Stomach (tissue), 9 donors: ENCODE measurements around the gene LOXL3. TPM values are rescaled to one million over a fixed set of nuclear protein-coding genes. Genes with fewer than 3 reads are reported as not detected.
A peak's percentile ranks its signal among the peaks of the same experiment; 100 is the strongest.

ENCODE experiments used
- DNase-seq, 2 donors: peaks; one replicate each; pipeline versions ENCODE4 v3.0.0 to v3.0.0-alpha.2; 2013 to 2019
- H3K27ac ChIP-seq, 5 donors: fragments of 200-600 bp in 4 of 5; sonication (generic) in 4 of 5; one replicate each; pipeline ENCODE4 v1.5.1; 2013 to 2019; ENCODE audit warnings: mild to moderate bottlenecking in 1 of 5, moderate library complexity in 1 of 5
- H3K27me3 ChIP-seq, 3 donors: fragments of 200-600 bp; sonication (generic); one replicate each; pipeline ENCODE4 v1.5.1; 2017 to 2019; ENCODE audit warnings: mixed run types in 1 of 3
- H3K36me3 ChIP-seq, 4 donors: fragments of 200-600 bp; sonication (generic); 1 replicate in 3 of 4; 2 replicates in 1 of 4; pipeline ENCODE4 v1.5.1; 2016 to 2019
- H3K4me1 ChIP-seq, 4 donors: fragments of 200-600 bp; sonication (generic); one replicate each; pipeline ENCODE4 v1.5.1; 2016 to 2019
- H3K4me3 ChIP-seq, 4 donors: fragments of 200-600 bp; sonication (generic) in 3 of 4; one replicate each; pipeline ENCODE4 v1.5.1; 2016 to 2019; ENCODE audit warnings: mild to moderate bottlenecking in 1 of 4
- H3K9me3 ChIP-seq, 4 donors: fragments of 200-600 bp; sonication (generic); one replicate each; pipeline ENCODE4 v1.5.1; 2016 to 2019
- EP300 ChIP-seq: sonication (generic); formaldehyde crosslinking; IDR thresholded peaks from one replicate; pipeline ENCODE4 v1.6.1; 2017; ENCODE audit warnings: antibody characterized with exemption
- POLR2A ChIP-seq, 4 donors: fragments of 450-650 bp; IDR thresholded peaks; one replicate each; pipeline ENCODE4 v1.6.1; 2016; ENCODE audit warnings: antibody characterized with exemption in 4 of 4, control low read depth in 2 of 4, mild to moderate bottlenecking in 1 of 4, moderate library complexity in 1 of 4
- POLR2AphosphoS5 ChIP-seq, 3 donors: sonication (generic); formaldehyde crosslinking; IDR thresholded peaks; one replicate each; pipeline ENCODE4 v1.6.1; 2016; ENCODE audit warnings: antibody characterized with exemption in 3 of 3
- WGBS, 5 donors: extraction: QIAGEN DNeasy Blood & Tissue Kit in 3 of 5; methylation state at CpG; one replicate each; pipeline versions ENCODE4 v1.1.5 to v1.1.7; 2013 to 2018; 5-methylcytosine and 5-hydroxymethylcytosine counted together
- intact Hi-C: fragments of 100-400 bp; cut with DNase I; formaldehyde crosslinking; loops from one replicate; pipeline ENCODE4 v1.15.1; 2023; ENCODE audit warnings: low total_unique reads
- polyA plus RNA-seq, 3 donors: library from polyadenylated mRNA; stranded (reverse); fragments of 200-250 nt; gene quantifications; one replicate each; pipeline ENCODE4 v1.2.3, GENCODE V29; 2013
- total RNA-seq, 5 donors: library from RNA; depleted of rRNA; stranded (reverse); fragments of >200 nt; gene quantifications; one replicate each; pipeline versions ENCODE4 v1.1.0 to v1.2.3, GENCODE V29; 2014 to 2016
- TF ChIP-seq, protein P1 (sequence below), 7 experiments: fragments of 450-650 bp in 4 of 7; fragments of 200-600 bp in 3 of 7; sonication (generic) in 3 of 7; IDR thresholded peaks; one replicate each; pipeline ENCODE4 v1.5.1; 2016 to 2019; ENCODE audit warnings: antibody characterized with exemption in 7 of 7, control low read depth in 2 of 7, mild to moderate bottlenecking in 1 of 7
- donor health status: healthy with polysubstance abuse.
- donor health status: Bipolar disorder and iron deficiency.
- donor health status: healthy.

Gene LOXL3
- total and polyA plus RNA-seq, 8 donors: 0.76 to 49.0 (median 1.4) TPM

GRCh38 chr2:74540291-74540690 lies 13.5 kb downstream of the LOXL3 start:
- DNase-seq: no peak
- Histone ChIP-seq H3K4me1 (no peaks in the 10 kb centered on the region), H3K9me3 (no peaks in the 10 kb centered on the region), H3K27me3 (no peaks in the 10 kb centered on the region), H3K4me3 (no peak overlapping the region), H3K27ac (peak overlapping the region in 1 of 5 donors; percentile 26), H3K36me3 (no peaks in the 10 kb centered on the region)
- 74 to 90% (median 84%) methylated on average over 5 of the region's 5 CpGs for WGBS, 5 donors
- intact Hi-C loops: no loop called here
- TF ChIP-seq, protein P1, sequence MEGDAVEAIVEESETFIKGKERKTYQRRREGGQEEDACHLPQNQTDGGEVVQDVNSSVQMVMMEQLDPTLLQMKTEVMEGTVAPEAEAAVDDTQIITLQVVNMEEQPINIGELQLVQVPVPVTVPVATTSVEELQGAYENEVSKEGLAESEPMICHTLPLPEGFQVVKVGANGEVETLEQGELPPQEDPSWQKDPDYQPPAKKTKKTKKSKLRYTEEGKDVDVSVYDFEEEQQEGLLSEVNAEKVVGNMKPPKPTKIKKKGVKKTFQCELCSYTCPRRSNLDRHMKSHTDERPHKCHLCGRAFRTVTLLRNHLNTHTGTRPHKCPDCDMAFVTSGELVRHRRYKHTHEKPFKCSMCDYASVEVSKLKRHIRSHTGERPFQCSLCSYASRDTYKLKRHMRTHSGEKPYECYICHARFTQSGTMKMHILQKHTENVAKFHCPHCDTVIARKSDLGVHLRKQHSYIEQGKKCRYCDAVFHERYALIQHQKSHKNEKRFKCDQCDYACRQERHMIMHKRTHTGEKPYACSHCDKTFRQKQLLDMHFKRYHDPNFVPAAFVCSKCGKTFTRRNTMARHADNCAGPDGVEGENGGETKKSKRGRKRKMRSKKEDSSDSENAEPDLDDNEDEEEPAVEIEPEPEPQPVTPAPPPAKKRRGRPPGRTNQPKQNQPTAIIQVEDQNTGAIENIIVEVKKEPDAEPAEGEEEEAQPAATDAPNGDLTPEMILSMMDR (IDR thresholded peaks at IDR 0.05): no peak
- TF ChIP-seq POLR2A (IDR thresholded peaks at IDR 0.05): no peak
- no peak for TF ChIP-seq POLR2AphosphoS5 (IDR thresholded peaks at IDR 0.05)
- TF ChIP-seq EP300: no peak

DNA sequence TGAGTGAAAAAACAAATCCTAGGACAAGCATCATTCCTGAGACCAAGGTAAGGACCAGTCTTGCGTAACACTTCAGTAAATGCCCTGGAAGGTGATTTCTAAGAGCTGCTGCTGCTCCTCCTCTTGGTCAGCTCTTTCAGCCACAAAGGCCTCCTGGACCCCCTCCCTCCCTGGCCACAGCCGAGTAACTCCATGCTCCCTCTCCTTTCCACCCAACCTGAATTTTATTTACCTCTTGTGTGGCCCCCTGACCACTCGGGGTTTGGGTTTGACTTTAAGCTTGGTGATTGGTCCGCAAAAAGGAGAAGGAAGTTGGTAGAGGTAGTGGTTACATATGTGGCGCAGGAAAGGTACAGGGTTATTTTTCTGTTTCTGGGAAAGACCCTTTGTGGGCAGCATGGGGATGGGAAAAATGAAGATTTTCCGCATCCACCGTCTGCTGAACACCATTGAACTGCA lies 14.8 kb downstream of the LOXL3 start:
- TF ChIP-seq POLR2A (IDR thresholded peaks at IDR 0.05): no peak
- TF ChIP-seq EP300: no peak
- TF ChIP-seq POLR2AphosphoS5 (IDR thresholded peaks at IDR 0.05): no peak
- no peak overlapping the region for H3K27ac ChIP-seq
- no peak overlapping the region for H3K4me3 ChIP-seq
- intact Hi-C loops: loop anchor here (10.0 kb wide), 1 partner anchor 46 kb away; no protein-coding TSS in a partner anchor
- no peaks in the 10 kb centered on the region for H3K9me3 ChIP-seq
- DNase-seq: no peak
- WGBS, 5 donors: 69 to 79% (median 73%) methylated on average over 7 of the region's 7 CpGs
- peaks cover 0 to 6% (median 2%) of the 10 kb centered on the region in 4 donors for H3K36me3 ChIP-seq
- no peaks in the 10 kb centered on the region for H3K4me1 ChIP-seq
- no peaks in the 10 kb centered on the region for H3K27me3 ChIP-seq

DNA sequence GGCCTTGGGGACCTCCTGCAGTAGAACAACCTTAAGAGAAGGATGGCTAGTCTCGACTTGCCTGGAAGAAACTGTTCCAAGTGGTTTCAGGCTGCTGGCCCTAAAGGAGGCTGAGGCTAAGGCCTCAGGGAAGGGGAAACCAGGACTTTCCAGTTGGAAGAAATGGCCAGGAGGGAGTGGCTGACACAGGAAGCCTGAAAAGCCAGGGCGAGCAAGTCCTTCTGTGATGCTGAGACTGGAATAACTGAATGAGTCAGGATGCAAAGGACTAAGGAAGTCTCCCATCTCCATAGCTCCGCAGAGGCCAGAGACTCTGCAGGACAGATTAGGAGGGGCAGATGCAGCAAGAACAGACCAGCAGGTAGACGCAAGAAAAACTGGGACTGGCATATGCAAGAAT lies 16.6 kb downstream of the LOXL3 start:
- TF ChIP-seq POLR2A (IDR thresholded peaks at IDR 0.05) (no peak), POLR2AphosphoS5 (IDR thresholded peaks at IDR 0.05) (no peak), EP300 (no peak)
- TF ChIP-seq, protein P1 (IDR thresholded peaks at IDR 0.05): no peak
- no peaks in the 10 kb centered on the region for H3K9me3 ChIP-seq
- H3K4me3 ChIP-seq: no peak overlapping the region
- WGBS, 5 donors: 56 to 72% (median 62%) methylated on average over 4 of the region's 4 CpGs
- H3K4me1 ChIP-seq: peaks cover 0 to 4% (median under 1%) of the 10 kb centered on the region in 4 donors
- DNase-seq: no peak
- no peak overlapping the region for H3K27ac ChIP-seq
- H3K27me3 ChIP-seq: no peaks in the 10 kb centered on the region
- intact Hi-C loops: loop anchor here (10.0 kb wide), 1 partner anchor 48 kb away; no protein-coding TSS in a partner anchor
- peaks cover 0 to 22% (median 18%) of the 10 kb centered on the region in 4 donors for H3K36me3 ChIP-seq

- TF ChIP-seq, protein P1 (IDR thresholded peaks at IDR 0.05): no peak
- TF ChIP-seq POLR2A (IDR thresholded peaks at IDR 0.05) (no peak), POLR2AphosphoS5 (IDR thresholded peaks at IDR 0.05) (no peak), EP300 (no peak)
- Histone ChIP-seq H3K4me3 (no peak overlapping the region), H3K4me1 (peaks cover 1 to 11% (median 5%) of the 10 kb centered on the region in 4 donors), H3K27me3 (no peaks in the 10 kb centered on the region), H3K36me3 (peaks cover 0 to 27% (median 18%) of the 10 kb centered on the region in 4 donors), H3K9me3 (no peaks in the 10 kb centered on the region), H3K27ac (no peak overlapping the region)
- 84 to 89% (median 85%) methylated on average over 19 to 23 of the region's 23 CpGs for WGBS, 5 donors
- DNase-seq: no peak
- intact Hi-C loops: loop anchor here (10.0 kb wide), 1 partner anchor 48 kb away; no protein-coding TSS in a partner anchor
Measured at GRCh38 chr2:74536166-74536950, 17.4 kb downstream of the LOXL3 start.
